ENCODE results near the gene TENT4B. TPM values are rescaled to one million over a fixed set of nuclear protein-coding genes. Genes with fewer than 3 reads are reported as not detected.

The TENT4B gene
- total RNA-seq, 1 donor from 2014 or later: 7.1 TPM

GRCh38 chr16:50279504-50279865, 126.4 kb downstream of the TENT4B start:
- Mint-ChIP-seq H3K9me3 (ENCODE audit: unreplicated experiment) (no peaks in the 10 kb centered on the region), H3K4me1 (ENCODE audit: unreplicated experiment) (peaks cover 5% of the 10 kb centered on the region), H3K27ac (ENCODE audit: unreplicated experiment) (no peak overlapping the region), H3K36me3 (ENCODE audit: low read depth, unreplicated experiment) (peaks cover 4% of the 10 kb centered on the region), H3K27me3 (ENCODE audit: unreplicated experiment) (peaks cover 3% of the 10 kb centered on the region), H3K4me3 (ENCODE audit: unreplicated experiment) (no peak overlapping the region)
- no peak for TF ChIP-seq CTCF (IDR thresholded peaks at IDR 0.05; ENCODE audit: unreplicated experiment)
- no peak for DNase-seq (ENCODE audit: low spot score)

GRCh38 chr16:50280932-50281331, 127.8 kb downstream of the TENT4B start:
- Mint-ChIP-seq H3K4me1 (ENCODE audit: unreplicated experiment) (peaks cover 5% of the 10 kb centered on the region), H3K36me3 (ENCODE audit: low read depth, unreplicated experiment) (peaks cover 4% of the 10 kb centered on the region)

More at GRCh38 chr16:50280932-50281331, 127.8 kb downstream of the TENT4B start:
- DNase-seq (ENCODE audit: low spot score): no peak
- H3K4me3 Mint-ChIP-seq (ENCODE audit: unreplicated experiment): no peak overlapping the region
- H3K27me3 Mint-ChIP-seq (ENCODE audit: unreplicated experiment): peaks cover 5% of the 10 kb centered on the region
- TF ChIP-seq CTCF (IDR thresholded peaks at IDR 0.05; ENCODE audit: unreplicated experiment): no peak
- H3K27ac Mint-ChIP-seq (ENCODE audit: unreplicated experiment): no peak overlapping the region
- no peaks in the 10 kb centered on the region for H3K9me3 Mint-ChIP-seq (ENCODE audit: unreplicated experiment)

Other genes starting within 250 kb of the TENT4B start
- gene CNEP1R1, start 128.1 kb upstream of the TENT4B start, total RNA-seq (ENCODE audit: unreplicated experiment): 32.7 TPM
- gene HEATR3, start 87.3 kb upstream of the TENT4B start, total RNA-seq (ENCODE audit: unreplicated experiment): 10.3 TPM
- 3.2 TPM for gene ADCY7, start 113.2 kb downstream of the TENT4B start, total RNA-seq (ENCODE audit: unreplicated experiment)
- 112 TPM for gene BRD7, start 215.7 kb downstream of the TENT4B start, total RNA-seq (ENCODE audit: unreplicated experiment)

Measured in endothelial cell (in vitro differentiated cells).